HEK293 (cell line): ENCODE measurements around the gene C21orf91.
A peak's percentile ranks its signal among the peaks of the same experiment; 100 is the strongest.

ENCODE experiments used
- CTCF ChIA-PET: fragments of 350-600 bp; formaldehyde crosslinking; extraction: SDS; loops from one replicate; lab custom pipeline; 2021; ENCODE audit warnings: antibody characterized with exemption; lab: Yijun Ruan, JAX
- POLR2A ChIA-PET: fragments of 300-600 bp; formaldehyde crosslinking; extraction: SDS; loops from one replicate; lab custom pipeline; 2020; ENCODE audit warnings: antibody characterized with exemption, inconsistent platforms; lab: Yijun Ruan, JAX
- H3K27ac ChIP-seq: fragments of 200-500 bp; sonication (Bioruptor generic); 2 replicates; pipeline ENCODE4 v1.5.1; 2014; ENCODE audit warnings: low read depth, low read length, control low read depth, inconsistent platforms; ENCODE audit errors: extremely low read depth
- H3K36me3 ChIP-seq, 2 experiments: fragments of 200-500 bp in 1 of 2; sonication (Bioruptor generic) in 1 of 2; 1 replicate in 1 of 2; 2 replicates in 1 of 2; pipeline ENCODE4 v1.5.1; 2014 to 2017; ENCODE audit warnings: inconsistent platforms in 2 of 2, low read length in 2 of 2; ENCODE audit not compliant: control insufficient read depth in 2 of 2, insufficient read depth in 1 of 2
- H3K4me1 ChIP-seq: fragments of 200-500 bp; sonication (Bioruptor generic); 2 replicates; pipeline ENCODE4 v1.5.1; 2014; ENCODE audit warnings: mild to moderate bottlenecking, low read length, inconsistent platforms; ENCODE audit not compliant: control insufficient read depth, insufficient read depth
- H3K4me3 ChIP-seq: 2 replicates; pipeline ENCODE4 v1.5.1; 2011; ENCODE audit warnings: low read depth, mild to moderate bottlenecking, control low read depth, low read length, moderate library complexity
- H3K9me3 ChIP-seq: fragments of 200-500 bp; sonication (Bioruptor generic); 2 replicates; pipeline ENCODE4 v1.5.1; 2014; ENCODE audit warnings: low read depth, low read length, inconsistent platforms; ENCODE audit not compliant: control insufficient read depth, insufficient read depth
- OSR2 ChIP-seq: fragments of 450-650 bp; formaldehyde crosslinking; IDR thresholded peaks from 2 replicates; pipeline ENCODE4 v1.5.1; 2016; ENCODE audit warnings: missing biosample characterization, missing genetic modification characterization
- PRDM4 ChIP-seq: fragments of 450-650 bp; formaldehyde crosslinking; IDR thresholded peaks from 2 replicates; pipeline ENCODE4 v1.5.1; 2017; ENCODE audit warnings: missing biosample characterization, missing genetic modification characterization
- PRDM6 ChIP-seq: fragments of 450-650 bp; formaldehyde crosslinking; IDR thresholded peaks from 2 replicates; pipeline ENCODE4 v1.5.1; 2017; ENCODE audit warnings: missing biosample characterization, missing genetic modification characterization
- ZBTB10 ChIP-seq: fragments of 450-650 bp; formaldehyde crosslinking; IDR thresholded peaks from 2 replicates; pipeline ENCODE4 v1.5.1; 2016; ENCODE audit warnings: missing biosample characterization, missing genetic modification characterization
- ZBTB11 ChIP-seq: fragments of 450-650 bp; formaldehyde crosslinking; conservative IDR thresholded peaks from 2 replicates; pipeline ENCODE4 v1.5.1; 2016; ENCODE audit warnings: low read depth, missing biosample characterization, missing genetic modification characterization
- ZBTB17 ChIP-seq: fragments of 450-650 bp; formaldehyde crosslinking; IDR thresholded peaks from 2 replicates; pipeline ENCODE4 v1.5.1; 2016; ENCODE audit warnings: missing biosample characterization, missing genetic modification characterization
- ZNF10 ChIP-seq: fragments of 450-650 bp; formaldehyde crosslinking; IDR thresholded peaks from 2 replicates; pipeline ENCODE4 v1.5.1; 2017; ENCODE audit warnings: missing biosample characterization, missing genetic modification characterization
- ZNF138 ChIP-seq: fragments of 450-650 bp; formaldehyde crosslinking; IDR thresholded peaks from 2 replicates; pipeline ENCODE4 v1.5.1; 2016; ENCODE audit warnings: missing biosample characterization, missing genetic modification characterization, borderline replicate concordance
- ZNF148 ChIP-seq: fragments of 450-650 bp; formaldehyde crosslinking; IDR thresholded peaks from 2 replicates; pipeline ENCODE4 v1.5.0; 2017; ENCODE audit warnings: missing biosample characterization, missing genetic modification characterization, borderline replicate concordance
- ZNF274 ChIP-seq, 2 experiments: fragments of 200-500 bp in 1 of 2; fragments of 450-650 bp in 1 of 2; sonication (Bioruptor generic) in 1 of 2; formaldehyde crosslinking in 1 of 2; IDR thresholded peaks; 2 replicates each; pipeline versions ENCODE4 v1.5.1 to v1.6.1; 2014 to 2016; ENCODE audit warnings: borderline replicate concordance in 1 of 2, inconsistent platforms in 1 of 2, low read length in 1 of 2, missing biosample characterization in 1 of 2, missing genetic modification characterization in 1 of 2
- ZNF302 ChIP-seq: fragments of 450-650 bp; formaldehyde crosslinking; IDR thresholded peaks from 2 replicates; pipeline ENCODE4 v1.5.1; 2016; ENCODE audit warnings: missing biosample characterization, missing genetic modification characterization, low read depth
- ZNF398 ChIP-seq: fragments of 450-650 bp; formaldehyde crosslinking; IDR thresholded peaks from 2 replicates; pipeline ENCODE4 v1.5.1; 2017; ENCODE audit warnings: missing biosample characterization, missing genetic modification characterization
- ZNF426 ChIP-seq: fragments of 450-650 bp; formaldehyde crosslinking; IDR thresholded peaks from 2 replicates; pipeline ENCODE4 v1.5.1; 2017; ENCODE audit warnings: missing biosample characterization, missing genetic modification characterization, mild to moderate bottlenecking, inconsistent platforms, moderate library complexity
- ZNF626 ChIP-seq: fragments of 450-650 bp; sonication (Bioruptor Pico); formaldehyde crosslinking; IDR thresholded peaks from 2 replicates; pipeline ENCODE4 v1.5.1; 2018; ENCODE audit warnings: missing biosample characterization, missing genetic modification characterization, inconsistent platforms
- ZNF785 ChIP-seq: fragments of 450-650 bp; formaldehyde crosslinking; IDR thresholded peaks from 2 replicates; pipeline ENCODE4 v1.5.1; 2016; ENCODE audit warnings: missing biosample characterization, missing genetic modification characterization
- ZNF843 ChIP-seq: fragments of 450-650 bp; formaldehyde crosslinking; IDR thresholded peaks from 2 replicates; pipeline ENCODE4 v1.5.1; 2016; ENCODE audit warnings: missing biosample characterization, missing genetic modification characterization
- ZSCAN4 ChIP-seq: fragments of 450-650 bp; formaldehyde crosslinking; IDR thresholded peaks from 2 replicates; pipeline ENCODE4 v1.5.1; 2017; ENCODE audit warnings: missing biosample characterization, missing genetic modification characterization

Gene C21orf91

GRCh38 chr21:17783003-17783402 lies 36.2 kb downstream of the C21orf91 start:
- H3K4me3 ChIP-seq = no peak overlapping the region
- H3K4me1 ChIP-seq = no peaks in the 10 kb centered on the region
- POLR2A ChIA-PET = no interaction called here
- TF ChIP-seq ZNF10 (tag by site-specific recombination) (peak; percentile 94), ZSCAN4 (no peak)
- peaks cover 5 to 19% of the 10 kb centered on the region in 2 experiments; a peak in 2 of 3 replicates for H3K36me3 ChIP-seq
- H3K27ac ChIP-seq = no peak overlapping the region
- H3K9me3 ChIP-seq = no peaks in the 10 kb centered on the region
- CTCF ChIA-PET = interaction anchor here (0.6 kb wide), 1 partner anchor 117 kb away, joined by 5 read pairs; no protein-coding TSS in a partner anchor

GRCh38 chr21:17782051-17782450 lies 37.1 kb downstream of the C21orf91 start:
- H3K4me1 ChIP-seq = peaks cover 5% of the 10 kb centered on the region; the same call in 1 of the 2 replicates

More at GRCh38 chr21:17782051-17782450, 37.1 kb downstream of the C21orf91 start:
- Histone ChIP-seq H3K27ac (no peak overlapping the region), H3K9me3 (no peaks in the 10 kb centered on the region), H3K4me3 (no peak overlapping the region), H3K36me3 (peaks cover 5 to 18% of the 10 kb centered on the region in 2 experiments; a peak in 2 of 3 replicates)
- CTCF ChIA-PET = interaction anchor here (0.6 to 1.0 kb wide), 2 partner anchors 25 to 339 kb away, joined by 4 to 6 read pairs; no protein-coding TSS in a partner anchor
- POLR2A ChIA-PET = no interaction called here
- TF ChIP-seq PRDM6 (no peak), ZNF274 (IDR thresholded peaks at IDR 0.05; ENCODE audit: low read length) (no peak), ZNF274 (tag by site-specific recombination; IDR thresholded peaks at IDR 0.05; ENCODE audit: borderline replicate concordance) (no peak), ZNF426 (no peak), ZBTB10 (tag by site-specific recombination) (no peak), ZNF302 (tag by site-specific recombination) (no peak), ZNF785 (tag by site-specific recombination) (no peak), ZNF138 (tag by site-specific recombination) (no peak), PRDM4 (tag by site-specific recombination) (no peak), ZNF843 (tag by site-specific recombination) (no peak), OSR2 (tag by site-specific recombination) (no peak), ZNF398 (tag by site-specific recombination) (no peak), ZNF626 (tag by site-specific recombination) (no peak), ZBTB17 (tag by site-specific recombination) (no peak), ZNF148 (tag by site-specific recombination) (no peak), ZBTB11 (tag by site-specific recombination) (no peak)
